ENCODE results near the gene SLC13A5. TPM values are rescaled to one million over a fixed set of nuclear protein-coding genes. Genes with fewer than 3 reads are reported as not detected.
"Not testable (repeated sequence)": the region's sequence is repeated elsewhere in the genome, so short reads cannot be mapped to it uniquely, and the experiment has no call there.

SLC13A5 gene
- total RNA-seq, 2 donors from 2014 or later: not detected

- H3K4me3 ChIP-seq: no peak overlapping the region
- no peaks in the 10 kb centered on the region for H3K36me3 ChIP-seq
- H3K27me3 ChIP-seq: no peaks in the 10 kb centered on the region
- no peak overlapping the region for H3K27ac ChIP-seq
- TF ChIP-seq CTCF (IDR thresholded peaks at IDR 0.05): no peak
- no peak for DNase-seq (ENCODE audit: low spot score)
- H3K4me1 ChIP-seq: no peaks in the 10 kb centered on the region
- H3K9me3 ChIP-seq: no peaks in the 10 kb centered on the region
Observed at GRCh38 chr17:6699997-6700947, 12.9 kb downstream of the SLC13A5 start.

GRCh38 chr17:6698004-6698403 lies 15.2 kb downstream of the SLC13A5 start:
- TF ChIP-seq CTCF (IDR thresholded peaks at IDR 0.05): no peak
- Histone ChIP-seq H3K27ac (no peak overlapping the region), H3K27me3 (no peaks in the 10 kb centered on the region), H3K4me1 (no peaks in the 10 kb centered on the region), H3K36me3 (no peaks in the 10 kb centered on the region), H3K9me3 (no peaks in the 10 kb centered on the region), H3K4me3 (no peak overlapping the region)
- no peak for DNase-seq (ENCODE audit: low spot score)

GRCh38 chr17:6696906-6697305 lies 16.3 kb downstream of the SLC13A5 start:
- H3K9me3 ChIP-seq: no peaks in the 10 kb centered on the region
- no peak overlapping the region for H3K4me3 ChIP-seq
- no peak for TF ChIP-seq CTCF (IDR thresholded peaks at IDR 0.05)
- DNase-seq (ENCODE audit: low spot score): no peak
- no peak overlapping the region for H3K27ac ChIP-seq
- H3K36me3 ChIP-seq: no peaks in the 10 kb centered on the region
- no peaks in the 10 kb centered on the region for H3K4me1 ChIP-seq
- H3K27me3 ChIP-seq: no peaks in the 10 kb centered on the region

- H3K27ac ChIP-seq: no peak overlapping the region
- no peak for TF ChIP-seq CTCF (IDR thresholded peaks at IDR 0.05)
- no peak overlapping the region for H3K4me3 ChIP-seq
- no peak for DNase-seq (ENCODE audit: low spot score)
- no peaks in the 10 kb centered on the region for H3K36me3 ChIP-seq
- no peaks in the 10 kb centered on the region for H3K9me3 ChIP-seq
- no peaks in the 10 kb centered on the region for H3K27me3 ChIP-seq
- no peaks in the 10 kb centered on the region for H3K4me1 ChIP-seq
Observed at GRCh38 chr17:6695565-6695964, 17.6 kb downstream of the SLC13A5 start.

GRCh38 chr17:6695051-6695450 lies 18.1 kb downstream of the SLC13A5 start:
- no peaks in the 10 kb centered on the region for H3K27me3 ChIP-seq
- no peaks in the 10 kb centered on the region for H3K9me3 ChIP-seq
- H3K4me1 ChIP-seq: no peaks in the 10 kb centered on the region
- no peaks in the 10 kb centered on the region for H3K36me3 ChIP-seq
- H3K27ac ChIP-seq: no peak overlapping the region
- H3K4me3 ChIP-seq: no peak overlapping the region
- no peak for DNase-seq (ENCODE audit: low spot score)
- TF ChIP-seq CTCF (IDR thresholded peaks at IDR 0.05): no peak

GRCh38 chr17:6691958-6692357 lies 21.2 kb downstream of the SLC13A5 start:
- not testable (repeated sequence) for H3K27me3 ChIP-seq; H3K4me3 ChIP-seq; DNase-seq (ENCODE audit: low spot score); H3K4me1 ChIP-seq; H3K9me3 ChIP-seq; H3K36me3 ChIP-seq; H3K27ac ChIP-seq

All from right atrium auricular region (tissue), 2 donors.